Sigmoid colon (tissue), 7 donors: Measurements from ENCODE around the gene ABCC1. TPM values are rescaled to one million over a fixed set of nuclear protein-coding genes. Genes with fewer than 3 reads are reported as not detected.
"Not testable (repeated sequence)": the region's sequence is repeated elsewhere in the genome, so short reads cannot be mapped to it uniquely, and the experiment has no call there.

Experiments used
- DNase-seq: peaks from one replicate; pipeline ENCODE4 v3.0.0-alpha.2; 2019
- H3K27ac ChIP-seq, 4 donors: fragments of 200-600 bp; sonication (generic); one replicate each; pipeline ENCODE4 v1.5.1; 2016 to 2019; ENCODE audit warnings: mild to moderate bottlenecking in 1 of 4
- H3K27me3 ChIP-seq, 3 donors: fragments of 200-600 bp; sonication (generic); one replicate each; pipeline ENCODE4 v1.5.1; 2019; ENCODE audit warnings: mild to moderate bottlenecking in 1 of 3
- H3K36me3 ChIP-seq, 4 donors: fragments of 200-600 bp; sonication (generic); one replicate each; pipeline ENCODE4 v1.5.1; 2016 to 2019
- H3K4me1 ChIP-seq, 4 donors: fragments of 200-600 bp; sonication (generic); one replicate each; pipeline ENCODE4 v1.5.1; 2017 to 2019
- H3K4me3 ChIP-seq, 4 donors: fragments of 200-600 bp; sonication (generic); one replicate each; pipeline ENCODE4 v1.5.1; 2017 to 2019; ENCODE audit warnings: mild to moderate bottlenecking in 2 of 4, moderate library complexity in 1 of 4
- H3K9me3 ChIP-seq, 4 donors: fragments of 200-600 bp in 3 of 4; sonication (generic) in 3 of 4; one replicate each; pipeline versions ENCODE4 v1.5.1 to v1.6.1; 2013 to 2019
- EP300 ChIP-seq, 4 donors: sonication (generic); formaldehyde crosslinking; IDR thresholded peaks; one replicate each; pipeline ENCODE4 v1.6.1; 2017; ENCODE audit warnings: antibody characterized with exemption in 4 of 4
- POLR2A ChIP-seq, 2 donors: fragments of 450-650 bp; IDR thresholded peaks; one replicate each; pipeline ENCODE4 v1.6.1; 2016; ENCODE audit warnings: antibody characterized with exemption in 2 of 2, mild to moderate bottlenecking in 2 of 2, moderate library complexity in 2 of 2
- POLR2AphosphoS5 ChIP-seq, 4 donors: sonication (generic); formaldehyde crosslinking; IDR thresholded peaks; one replicate each; pipeline ENCODE4 v1.6.1; 2017; ENCODE audit warnings: antibody characterized with exemption in 4 of 4
- WGBS, 2 donors: extraction: QIAGEN DNeasy Blood & Tissue Kit; methylation state at CpG; one replicate each; pipeline ENCODE4 v1.1.7; 2013; 5-methylcytosine and 5-hydroxymethylcytosine counted together
- intact Hi-C: fragments of 100-400 bp; cut with DNase I; formaldehyde crosslinking; loops from one replicate; pipeline ENCODE4 v1.15.1; 2023
- polyA plus RNA-seq, 3 donors: library from polyadenylated mRNA; stranded (reverse); fragments of 200-250 nt; gene quantifications; one replicate each; pipeline ENCODE4 v1.2.3, GENCODE V29; 2013
- total RNA-seq, 4 donors: library from RNA; depleted of rRNA; stranded (reverse); fragments of >200 nt; gene quantifications; one replicate each; pipeline ENCODE4 v1.1.0, GENCODE V29; 2016
- TF ChIP-seq, protein P1 (sequence below), 4 experiments: fragments of 450-650 bp in 3 of 4; fragments of 200-600 bp in 1 of 4; IDR thresholded peaks; one replicate each; pipeline ENCODE4 v1.5.1; 2016 to 2019; ENCODE audit warnings: antibody characterized with exemption in 4 of 4, mild to moderate bottlenecking in 3 of 4, moderate library complexity in 2 of 4
- donor health status: healthy with polysubstance abuse.
- donor health status: Bipolar disorder and iron deficiency.
- donor health status: healthy.

The ABCC1 gene
- total and polyA plus RNA-seq, 7 donors, result 1.8 to 51.8 (median 22.5) TPM

DNA sequence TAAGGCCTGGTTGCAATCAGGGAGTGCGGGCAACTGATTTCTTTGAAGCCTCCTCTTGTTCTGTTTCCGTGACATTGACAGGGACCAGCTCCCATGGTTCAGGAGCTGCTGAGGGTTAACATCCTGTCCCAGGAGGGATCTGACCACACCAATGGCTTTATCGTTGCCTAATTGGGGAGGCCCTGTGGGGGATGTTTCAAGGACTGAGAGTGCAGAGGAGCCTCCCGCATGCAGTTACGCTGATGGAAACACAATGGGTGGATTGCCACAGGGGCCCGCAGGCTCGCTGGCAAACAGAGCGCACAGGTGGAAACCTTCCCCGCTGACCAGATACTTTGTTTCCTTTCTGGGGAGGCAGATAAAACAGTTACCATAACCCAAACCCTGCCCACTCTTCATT lies 23.8 kb upstream of the ABCC1 start:
- Histone ChIP-seq H3K4me3 (no peak overlapping the region), H3K36me3 (no peaks in the 10 kb centered on the region), H3K27me3 (no peaks in the 10 kb centered on the region), H3K4me1 (no peaks in the 10 kb centered on the region), H3K27ac (no peak overlapping the region), H3K9me3 (no peaks in the 10 kb centered on the region)
- WGBS, 2 donors, result 84 to 94% methylated on average over 9 of the region's 9 CpGs
- intact Hi-C loops, result no loop called here
- TF ChIP-seq POLR2AphosphoS5 (IDR thresholded peaks at IDR 0.05), result no peak
- TF ChIP-seq EP300 (IDR thresholded peaks at IDR 0.05), result no peak
- TF ChIP-seq, protein P1, sequence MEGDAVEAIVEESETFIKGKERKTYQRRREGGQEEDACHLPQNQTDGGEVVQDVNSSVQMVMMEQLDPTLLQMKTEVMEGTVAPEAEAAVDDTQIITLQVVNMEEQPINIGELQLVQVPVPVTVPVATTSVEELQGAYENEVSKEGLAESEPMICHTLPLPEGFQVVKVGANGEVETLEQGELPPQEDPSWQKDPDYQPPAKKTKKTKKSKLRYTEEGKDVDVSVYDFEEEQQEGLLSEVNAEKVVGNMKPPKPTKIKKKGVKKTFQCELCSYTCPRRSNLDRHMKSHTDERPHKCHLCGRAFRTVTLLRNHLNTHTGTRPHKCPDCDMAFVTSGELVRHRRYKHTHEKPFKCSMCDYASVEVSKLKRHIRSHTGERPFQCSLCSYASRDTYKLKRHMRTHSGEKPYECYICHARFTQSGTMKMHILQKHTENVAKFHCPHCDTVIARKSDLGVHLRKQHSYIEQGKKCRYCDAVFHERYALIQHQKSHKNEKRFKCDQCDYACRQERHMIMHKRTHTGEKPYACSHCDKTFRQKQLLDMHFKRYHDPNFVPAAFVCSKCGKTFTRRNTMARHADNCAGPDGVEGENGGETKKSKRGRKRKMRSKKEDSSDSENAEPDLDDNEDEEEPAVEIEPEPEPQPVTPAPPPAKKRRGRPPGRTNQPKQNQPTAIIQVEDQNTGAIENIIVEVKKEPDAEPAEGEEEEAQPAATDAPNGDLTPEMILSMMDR (IDR thresholded peaks at IDR 0.05), result no peak
- TF ChIP-seq POLR2A (IDR thresholded peaks at IDR 0.05), result no peak
- DNase-seq, result no peak

- no peak for TF ChIP-seq POLR2A (IDR thresholded peaks at IDR 0.05)
- TF ChIP-seq, protein P1 (IDR thresholded peaks at IDR 0.05), result no peak
- no peak for TF ChIP-seq EP300 (IDR thresholded peaks at IDR 0.05)
- no peak for TF ChIP-seq POLR2AphosphoS5 (IDR thresholded peaks at IDR 0.05)
- Histone ChIP-seq H3K36me3 (no peaks in the 10 kb centered on the region), H3K27me3 (no peaks in the 10 kb centered on the region), H3K4me1 (no peaks in the 10 kb centered on the region), H3K27ac (no peak overlapping the region), H3K4me3 (no peak overlapping the region), H3K9me3 (no peaks in the 10 kb centered on the region)
- WGBS, 2 donors, result 64 to 87% methylated on average over 18 of the region's 18 CpGs
- intact Hi-C loops, result no loop called here
- DNase-seq, result peak; percentile 26
Measured at GRCh38 chr16:15928261-15929104, 20.9 kb upstream of the ABCC1 start.

DNA sequence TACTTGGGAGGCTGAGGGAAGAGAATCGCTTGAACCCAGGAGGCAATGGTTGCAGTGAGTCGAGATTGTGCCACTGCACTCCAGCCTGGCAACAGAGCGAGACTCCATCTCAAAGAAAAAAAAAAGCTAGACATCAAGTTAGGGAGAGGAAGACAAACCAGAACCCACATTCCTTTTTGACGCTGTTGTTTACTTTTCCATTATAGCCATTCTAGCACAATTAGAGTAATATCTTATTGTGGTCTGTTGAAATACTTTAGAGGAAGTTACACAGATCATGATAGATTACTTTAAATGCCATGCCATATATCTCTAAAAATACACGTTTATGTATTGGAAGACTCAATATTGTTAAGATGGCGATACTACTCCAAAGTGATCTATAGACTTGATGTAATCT lies 16.5 kb upstream of the ABCC1 start:
- TF ChIP-seq POLR2AphosphoS5 (IDR thresholded peaks at IDR 0.05), result no peak
- WGBS, 2 donors, result 55 to 65% methylated on average over 6 of the region's 6 CpGs

GRCh38 chr16:15933781-15934180 lies 15.6 kb upstream of the ABCC1 start:
- Histone ChIP-seq H3K9me3 (peaks cover 0 to 4% (median 0%) of the 10 kb centered on the region in 4 donors), H3K4me1 (no peaks in the 10 kb centered on the region), H3K4me3 (no peak overlapping the region), H3K36me3 (no peaks in the 10 kb centered on the region), H3K27ac (no peak overlapping the region), H3K27me3 (no peaks in the 10 kb centered on the region)
- no peak for DNase-seq
- WGBS, 2 donors, result 87 to 92% methylated on average over 4 of the region's 4 CpGs
- intact Hi-C loops, result no loop called here
- no peak for TF ChIP-seq EP300 (IDR thresholded peaks at IDR 0.05)

More for the DNA sequence above, 16.5 kb upstream of the ABCC1 start:
- no peaks in the 10 kb centered on the region for H3K36me3 ChIP-seq
- H3K27ac ChIP-seq, result no peak overlapping the region
- peaks cover 0 to 4% (median 0%) of the 10 kb centered on the region in 4 donors for H3K9me3 ChIP-seq
- intact Hi-C loops, result no loop called here
- no peak overlapping the region for H3K4me3 ChIP-seq
- H3K4me1 ChIP-seq, result no peaks in the 10 kb centered on the region
- DNase-seq, result no peak
- H3K27me3 ChIP-seq, result no peaks in the 10 kb centered on the region

DNA sequence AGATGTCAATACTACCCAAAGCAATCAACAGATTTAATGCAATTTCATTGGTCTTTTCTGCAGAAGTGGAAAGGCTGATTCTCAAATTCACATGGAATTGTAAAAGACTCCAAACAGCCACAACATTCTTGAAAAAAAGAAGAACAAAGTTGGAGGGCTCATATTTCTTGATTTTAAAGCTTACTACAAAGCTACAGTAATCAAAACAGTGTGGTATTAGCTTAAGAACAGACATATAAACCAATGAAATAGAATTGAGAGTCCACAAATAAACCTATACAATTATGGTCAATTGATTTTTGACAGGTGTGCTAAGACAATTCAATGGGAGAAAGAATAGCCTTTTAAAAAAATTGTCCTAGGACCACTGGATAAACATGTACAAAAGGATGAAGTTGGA lies 14.4 kb upstream of the ABCC1 start:
- Histone ChIP-seq H3K27ac (no peak overlapping the region), H3K4me1 (no peaks in the 10 kb centered on the region), H3K27me3 (no peaks in the 10 kb centered on the region), H3K36me3 (no peaks in the 10 kb centered on the region), H3K9me3 (peaks cover 0 to 4% (median 0%) of the 10 kb centered on the region in 4 donors), H3K4me3 (no peak overlapping the region)
- DNase-seq, result no peak
- no peak for TF ChIP-seq POLR2AphosphoS5 (IDR thresholded peaks at IDR 0.05)
- TF ChIP-seq, protein P1 (IDR thresholded peaks at IDR 0.05), result no peak
- TF ChIP-seq POLR2A (IDR thresholded peaks at IDR 0.05), result no peak
- TF ChIP-seq EP300 (IDR thresholded peaks at IDR 0.05), result no peak
- intact Hi-C loops, result no loop called here

- 62 to 86% methylated on average over 6 of the region's 6 CpGs for WGBS, 2 donors
- not testable (repeated sequence) for DNase-seq
Measured at GRCh38 chr16:15936809-15937208, 12.6 kb upstream of the ABCC1 start.

More at GRCh38 chr16:15936809-15937208, 12.6 kb upstream of the ABCC1 start:
- intact Hi-C loops, H3K27ac ChIP-seq, H3K9me3 ChIP-seq, H3K4me1 ChIP-seq, H3K4me3 ChIP-seq, H3K36me3 ChIP-seq, H3K27me3 ChIP-seq: not testable (repeated sequence)
